Nephron (organoid): ENCODE results near the gene PHLPP1.
A peak's percentile ranks its signal among the peaks of the same experiment; 100 is the strongest.

Experiments used
- H3K27ac Mint-ChIP-seq, 3 experiments: 2 replicates each; pipeline ENCODE4 v1.8.0; 2020; ENCODE audit warnings: mixed read lengths in 3 of 3, mild to moderate bottlenecking in 2 of 3, moderate library complexity in 1 of 3
- H3K27me3 Mint-ChIP-seq: 2 replicates; pipeline ENCODE4 v1.8.0; 2021; ENCODE audit warnings: low read depth, mild to moderate bottlenecking, moderate library complexity, mixed read lengths
- H3K36me3 Mint-ChIP-seq: 2 replicates; pipeline ENCODE4 v1.8.0; 2020; ENCODE audit warnings: low read depth, mixed read lengths
- H3K4me1 Mint-ChIP-seq: 2 replicates; pipeline ENCODE4 v1.8.0; 2020; ENCODE audit warnings: mixed read lengths
- H3K4me3 Mint-ChIP-seq, 3 experiments: 2 replicates each; pipeline ENCODE4 v1.8.0; 2020; ENCODE audit warnings: mild to moderate bottlenecking in 3 of 3, mixed read lengths in 3 of 3, moderate library complexity in 2 of 3
- H3K9me3 Mint-ChIP-seq: 2 replicates; pipeline ENCODE4 v1.8.0; 2020; ENCODE audit warnings: mixed read lengths
- TF ChIP-seq, protein P1 (sequence below), 3 experiments: fragments of 200-600 bp; sonication (generic); IDR thresholded peaks; one replicate each; pipeline ENCODE4 v1.5.0; 2021; ENCODE audit warnings: antibody characterized with exemption in 3 of 3; ENCODE audit not compliant: unreplicated experiment in 3 of 3

Gene PHLPP1

DNA sequence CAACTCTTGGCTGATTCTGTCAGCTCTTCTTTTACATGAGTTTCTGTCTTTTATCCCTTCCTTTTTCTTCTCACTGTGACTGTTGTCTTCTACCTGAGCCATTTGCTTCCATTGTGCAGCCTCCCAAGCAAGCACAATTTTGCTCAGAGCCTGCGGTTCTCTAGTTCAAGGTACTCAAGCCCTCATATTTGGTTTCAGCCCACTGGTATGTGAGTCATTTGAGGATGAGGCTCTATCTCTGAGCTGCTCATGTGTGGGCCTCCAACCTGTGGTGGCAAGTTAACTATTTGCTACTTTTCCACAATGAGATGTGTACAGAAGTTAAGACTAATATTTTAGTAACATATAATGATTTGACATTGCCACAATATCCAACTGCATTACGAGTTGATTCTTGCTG is 183.0 kb downstream of the PHLPP1 start:
- H3K36me3 Mint-ChIP-seq, result peaks cover 43% of the 10 kb centered on the region
- peaks cover 13% of the 10 kb centered on the region for H3K4me1 Mint-ChIP-seq
- H3K27ac Mint-ChIP-seq, result peak overlapping the region in 1 of 3 experiments; percentile 8
- no peak overlapping the region for H3K4me3 Mint-ChIP-seq
- H3K27me3 Mint-ChIP-seq, result no peaks in the 10 kb centered on the region
- TF ChIP-seq, protein P1, sequence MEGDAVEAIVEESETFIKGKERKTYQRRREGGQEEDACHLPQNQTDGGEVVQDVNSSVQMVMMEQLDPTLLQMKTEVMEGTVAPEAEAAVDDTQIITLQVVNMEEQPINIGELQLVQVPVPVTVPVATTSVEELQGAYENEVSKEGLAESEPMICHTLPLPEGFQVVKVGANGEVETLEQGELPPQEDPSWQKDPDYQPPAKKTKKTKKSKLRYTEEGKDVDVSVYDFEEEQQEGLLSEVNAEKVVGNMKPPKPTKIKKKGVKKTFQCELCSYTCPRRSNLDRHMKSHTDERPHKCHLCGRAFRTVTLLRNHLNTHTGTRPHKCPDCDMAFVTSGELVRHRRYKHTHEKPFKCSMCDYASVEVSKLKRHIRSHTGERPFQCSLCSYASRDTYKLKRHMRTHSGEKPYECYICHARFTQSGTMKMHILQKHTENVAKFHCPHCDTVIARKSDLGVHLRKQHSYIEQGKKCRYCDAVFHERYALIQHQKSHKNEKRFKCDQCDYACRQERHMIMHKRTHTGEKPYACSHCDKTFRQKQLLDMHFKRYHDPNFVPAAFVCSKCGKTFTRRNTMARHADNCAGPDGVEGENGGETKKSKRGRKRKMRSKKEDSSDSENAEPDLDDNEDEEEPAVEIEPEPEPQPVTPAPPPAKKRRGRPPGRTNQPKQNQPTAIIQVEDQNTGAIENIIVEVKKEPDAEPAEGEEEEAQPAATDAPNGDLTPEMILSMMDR (IDR thresholded peaks at IDR 0.05; ENCODE audit: unreplicated experiment in 3 of 3), result no peak
- no peaks in the 10 kb centered on the region for H3K9me3 Mint-ChIP-seq

DNA sequence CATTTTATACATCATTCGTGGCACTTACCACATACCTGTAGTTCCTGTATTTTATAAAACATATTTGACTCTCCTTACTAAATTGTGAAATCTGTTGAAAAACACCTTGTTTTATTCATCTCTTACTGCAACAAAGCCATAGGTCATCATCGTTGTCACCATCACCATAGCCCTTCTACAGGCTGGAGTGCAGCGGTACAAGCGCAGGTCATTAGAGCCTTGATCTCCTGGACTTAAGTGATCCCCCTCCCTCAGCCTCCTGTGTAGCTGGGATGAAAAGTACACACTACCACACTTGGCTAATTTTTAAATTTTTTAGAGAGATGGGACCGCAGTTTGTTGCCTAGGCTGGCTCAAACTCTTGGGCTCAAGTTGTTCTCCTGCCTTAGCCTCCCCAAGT is 184.2 kb downstream of the PHLPP1 start:
- TF ChIP-seq, protein P1 (IDR thresholded peaks at IDR 0.05; ENCODE audit: unreplicated experiment in 3 of 3), result no peak
- Mint-ChIP-seq H3K27me3 (no peaks in the 10 kb centered on the region), H3K4me3 (no peak overlapping the region), H3K4me1 (peaks cover 5% of the 10 kb centered on the region), H3K36me3 (peaks cover 51% of the 10 kb centered on the region), H3K27ac (no peak overlapping the region), H3K9me3 (no peaks in the 10 kb centered on the region)

DNA sequence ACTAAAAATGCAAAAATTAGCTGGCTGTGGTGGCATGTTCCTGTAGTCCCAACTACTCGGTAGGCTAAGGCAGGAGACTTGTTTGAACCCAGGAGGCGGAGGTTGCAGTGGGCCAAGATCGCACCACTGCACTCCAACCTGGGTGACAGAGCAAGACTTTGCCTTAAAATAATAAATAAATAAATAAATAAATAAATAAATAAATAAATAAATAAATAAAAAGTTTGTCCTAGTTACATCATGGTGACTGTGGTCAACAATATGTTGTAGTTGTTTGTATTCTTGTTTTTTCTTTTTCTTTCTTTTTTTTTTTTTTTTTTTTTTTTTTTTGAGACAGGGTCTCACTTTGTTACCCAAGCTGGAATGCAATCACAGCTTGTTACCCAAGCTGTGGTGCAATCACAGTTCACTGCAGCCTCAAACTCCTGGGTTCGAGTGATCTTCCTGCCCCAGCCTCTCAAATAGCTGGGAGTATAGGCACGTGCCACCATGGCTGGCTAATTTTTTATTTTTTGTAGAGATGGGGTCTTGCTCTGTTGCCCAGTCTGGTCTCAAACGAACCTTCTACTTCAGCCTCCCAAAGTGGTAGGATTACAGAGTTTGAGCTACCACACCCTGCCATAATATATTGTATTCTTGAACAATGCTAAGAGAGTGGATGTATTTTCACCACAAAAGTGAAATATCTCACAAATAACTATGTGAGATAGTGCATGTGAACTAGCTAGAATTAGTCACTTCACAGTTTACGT is 185.0 kb downstream of the PHLPP1 start:
- H3K27ac Mint-ChIP-seq, result no peak overlapping the region
- H3K36me3 Mint-ChIP-seq, result peaks cover 56% of the 10 kb centered on the region
- no peaks in the 10 kb centered on the region for H3K9me3 Mint-ChIP-seq
- no peaks in the 10 kb centered on the region for H3K27me3 Mint-ChIP-seq
- no peaks in the 10 kb centered on the region for H3K4me1 Mint-ChIP-seq
- no peak overlapping the region for H3K4me3 Mint-ChIP-seq
- TF ChIP-seq, protein P1 (IDR thresholded peaks at IDR 0.05; ENCODE audit: unreplicated experiment in 3 of 3), result no peak

DNA sequence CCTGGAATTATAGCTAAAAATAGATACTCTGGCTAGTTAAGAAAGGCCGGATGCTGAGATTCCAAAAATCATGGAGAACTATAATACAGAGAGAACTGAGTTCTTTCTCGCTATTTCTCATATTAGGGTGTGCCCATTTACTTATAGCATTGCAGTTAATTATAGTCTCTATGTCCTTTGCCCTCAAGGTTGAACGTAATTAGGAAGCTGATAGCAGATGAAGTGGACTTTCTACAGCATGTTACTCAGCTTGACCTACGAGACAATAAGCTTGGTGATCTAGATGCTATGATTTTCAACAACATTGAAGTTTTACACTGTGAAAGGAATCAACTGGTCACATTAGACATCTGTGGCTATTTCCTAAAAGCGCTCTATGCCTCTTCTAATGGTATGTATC is 187.4 kb downstream of the PHLPP1 start:
- H3K4me1 Mint-ChIP-seq, result no peaks in the 10 kb centered on the region

DNA sequence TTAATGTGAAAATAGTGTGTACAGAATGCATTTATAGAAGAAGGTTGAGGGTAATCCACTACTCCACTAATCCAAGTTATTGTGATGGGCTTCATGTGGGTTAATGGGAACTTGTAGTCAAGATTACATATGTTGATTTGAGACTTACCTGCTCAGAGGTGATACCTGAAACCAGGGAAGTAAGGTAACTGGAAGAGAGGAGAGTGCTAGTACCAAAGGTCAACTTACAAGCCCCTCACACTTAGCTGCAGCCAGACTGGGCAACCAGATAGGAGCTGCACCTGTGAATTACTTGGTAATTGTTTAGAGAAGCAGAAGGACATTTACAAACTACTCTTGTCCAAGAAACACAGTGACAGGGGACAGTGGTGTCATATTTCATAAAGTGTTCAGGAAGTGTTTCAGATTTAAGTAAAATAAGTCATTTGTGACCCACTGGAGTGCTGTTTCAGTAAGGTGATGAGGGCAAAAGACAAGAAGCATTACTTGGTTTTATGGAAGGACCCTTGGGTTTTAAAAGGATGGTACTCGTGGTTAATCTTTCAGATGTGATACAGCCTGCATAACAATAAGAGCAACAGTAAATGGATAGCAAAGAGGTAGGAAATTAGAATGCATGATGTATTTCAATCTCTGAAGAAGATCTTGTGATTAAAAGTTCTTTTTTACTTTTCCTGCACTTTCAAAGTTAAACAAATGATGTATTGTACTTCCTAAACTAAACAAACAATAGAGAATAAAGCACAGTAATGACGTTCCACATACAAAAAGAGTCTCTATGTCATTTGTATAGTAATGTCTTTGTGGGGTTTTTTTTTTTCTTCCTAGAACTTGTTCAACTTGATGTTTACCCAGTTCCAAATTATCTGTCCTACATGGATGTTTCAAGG is 189.3 kb downstream of the PHLPP1 start:
- H3K27me3 Mint-ChIP-seq, result no peaks in the 10 kb centered on the region
- TF ChIP-seq, protein P1 (IDR thresholded peaks at IDR 0.05; ENCODE audit: unreplicated experiment in 3 of 3), result no peak
- H3K4me3 Mint-ChIP-seq, result no peak overlapping the region
- H3K36me3 Mint-ChIP-seq, result peaks cover 32% of the 10 kb centered on the region
- H3K9me3 Mint-ChIP-seq, result peaks cover 2% of the 10 kb centered on the region
- H3K4me1 Mint-ChIP-seq, result no peaks in the 10 kb centered on the region
- H3K27ac Mint-ChIP-seq, result no peak overlapping the region

More for the DNA sequence above, 187.4 kb downstream of the PHLPP1 start:
- Mint-ChIP-seq H3K9me3 (peaks cover 2% of the 10 kb centered on the region), H3K27ac (no peak overlapping the region), H3K36me3 (peaks cover 47% of the 10 kb centered on the region), H3K4me3 (no peak overlapping the region), H3K27me3 (no peaks in the 10 kb centered on the region)
- TF ChIP-seq, protein P1 (IDR thresholded peaks at IDR 0.05; ENCODE audit: unreplicated experiment in 3 of 3), result no peak
